ENCODE results near the gene PDE11A. TPM values are rescaled to one million over a fixed set of nuclear protein-coding genes. Genes with fewer than 3 reads are reported as not detected.
A peak's percentile ranks its signal among the peaks of the same experiment; 100 is the strongest.

Gene PDE11A
- total RNA-seq, 1 experiment from 2014 or later, result not detected

GRCh38 chr2:177917169-177917568 is 155.4 kb downstream of the PDE11A start:
- no peak for TF ChIP-seq CTCF (IDR thresholded peaks at IDR 0.05; ENCODE audit: unreplicated experiment)
- H3K9me3 Mint-ChIP-seq (ENCODE audit: unreplicated experiment), result no peaks in the 10 kb centered on the region
- H3K4me3 Mint-ChIP-seq (ENCODE audit: unreplicated experiment), result no peak overlapping the region
- POLR2A ChIA-PET, result no interaction called here
- H3K36me3 Mint-ChIP-seq (ENCODE audit: insufficient read depth, unreplicated experiment), result no peaks in the 10 kb centered on the region
- H3K27ac Mint-ChIP-seq (ENCODE audit: low read depth, unreplicated experiment), result no peak overlapping the region
- CTCF ChIA-PET, result interaction anchor here (0.9 to 1.2 kb wide), 2 partner anchors 11 to 13 kb away, joined by 3 to 5 read pairs; no protein-coding TSS in a partner anchor
- no peaks in the 10 kb centered on the region for H3K27me3 Mint-ChIP-seq (ENCODE audit: insufficient read depth, unreplicated experiment)
- intact Hi-C loops (cut with micrococcal nuclease), result no loop called here
- BruUV-seq (replicated peaks), result no TSS peak
- DNase-seq (ENCODE audit: unreplicated experiment), result no peak
- no peaks in the 10 kb centered on the region for H3K4me1 Mint-ChIP-seq (ENCODE audit: insufficient read depth, unreplicated experiment)

- POLR2A ChIA-PET, result no interaction called here
- CTCF ChIA-PET, result no interaction called here
- H3K4me1 Mint-ChIP-seq (ENCODE audit: insufficient read depth, unreplicated experiment), result no peaks in the 10 kb centered on the region
- TF ChIP-seq CTCF (IDR thresholded peaks at IDR 0.05; ENCODE audit: unreplicated experiment), result no peak
- H3K27ac Mint-ChIP-seq (ENCODE audit: low read depth, unreplicated experiment), result no peak overlapping the region
- no peaks in the 10 kb centered on the region for H3K9me3 Mint-ChIP-seq (ENCODE audit: unreplicated experiment)
- no peaks in the 10 kb centered on the region for H3K27me3 Mint-ChIP-seq (ENCODE audit: insufficient read depth, unreplicated experiment)
- H3K36me3 Mint-ChIP-seq (ENCODE audit: insufficient read depth, unreplicated experiment), result no peaks in the 10 kb centered on the region
- no TSS peak for BruUV-seq (replicated peaks)
- intact Hi-C loops (cut with micrococcal nuclease), result no loop called here
- no peak overlapping the region for H3K4me3 Mint-ChIP-seq (ENCODE audit: unreplicated experiment)
- no peak for DNase-seq (ENCODE audit: unreplicated experiment)
These were observed 156.2 kb downstream of the PDE11A start for GRCh38 chr2:177916342-177916741.

GRCh38 chr2:177914247-177914646 is 158.3 kb downstream of the PDE11A start:
- Mint-ChIP-seq H3K9me3 (ENCODE audit: unreplicated experiment) (no peaks in the 10 kb centered on the region), H3K4me1 (ENCODE audit: insufficient read depth, unreplicated experiment) (peaks cover 11% of the 10 kb centered on the region), H3K4me3 (ENCODE audit: unreplicated experiment) (no peak overlapping the region), H3K27ac (ENCODE audit: low read depth, unreplicated experiment) (no peak overlapping the region), H3K36me3 (ENCODE audit: insufficient read depth, unreplicated experiment) (no peaks in the 10 kb centered on the region), H3K27me3 (ENCODE audit: insufficient read depth, unreplicated experiment) (no peaks in the 10 kb centered on the region)
- ChIA-PET CTCF (interaction anchor here (0.6 kb wide), 1 partner anchor 19 kb away, joined by 3 read pairs; no protein-coding TSS in a partner anchor), POLR2A (interaction anchor here (0.6 kb wide), 1 partner anchor 133 kb away, joined by 3 read pairs; no protein-coding TSS in a partner anchor)
- no peak for DNase-seq (ENCODE audit: unreplicated experiment)
- intact Hi-C loops (cut with micrococcal nuclease), result no loop called here
- no TSS peak for BruUV-seq (replicated peaks)
- no peak for TF ChIP-seq CTCF (IDR thresholded peaks at IDR 0.05; ENCODE audit: unreplicated experiment)

GRCh38 chr2:177909962-177910361 is 162.6 kb downstream of the PDE11A start:
- POLR2A ChIA-PET, result no interaction called here
- Mint-ChIP-seq H3K27me3 (ENCODE audit: insufficient read depth, unreplicated experiment) (no peaks in the 10 kb centered on the region), H3K9me3 (ENCODE audit: unreplicated experiment) (no peaks in the 10 kb centered on the region), H3K36me3 (ENCODE audit: insufficient read depth, unreplicated experiment) (no peaks in the 10 kb centered on the region), H3K27ac (ENCODE audit: low read depth, unreplicated experiment) (no peak overlapping the region), H3K4me1 (ENCODE audit: insufficient read depth, unreplicated experiment) (peaks cover 11% of the 10 kb centered on the region), H3K4me3 (ENCODE audit: unreplicated experiment) (no peak overlapping the region)
- CTCF ChIA-PET, result no interaction called here
- intact Hi-C loops (cut with micrococcal nuclease), result loop anchor here (1.0 kb wide), 1 partner anchor 111 kb away; no protein-coding TSS in a partner anchor
- peak; percentile 84 for DNase-seq (ENCODE audit: unreplicated experiment)
- no peak for TF ChIP-seq CTCF (IDR thresholded peaks at IDR 0.05; ENCODE audit: unreplicated experiment)
- BruUV-seq (replicated peaks), result no TSS peak

All from MCF 10A (cell line).